OCI-LY7 (cell line): Measurements from ENCODE around the gene GNPTG. TPM values are rescaled to one million over a fixed set of nuclear protein-coding genes. Genes with fewer than 3 reads are reported as not detected.

Experiments used
- BruUV-seq: library from RNA; stranded (reverse); fragments of 400-500 nt; replicated peaks from 2 replicates; lab custom pipeline; 2021; lab: Mats Ljungman, UMichigan
- CTCF ChIA-PET: fragments of 300-600 bp; sonication (Branson Sonifier 250); formaldehyde crosslinking; loops from one replicate; lab custom pipeline; 2022; ENCODE audit warnings: antibody characterized with exemption; ENCODE audit not compliant: unreplicated experiment; lab: Charles Lee
- POLR2A ChIA-PET: fragments of 300-600 bp; sonication (Branson Sonifier 250); formaldehyde crosslinking; loops from one replicate; lab custom pipeline; 2022; ENCODE audit warnings: antibody characterized with exemption; lab: Charles Lee
- DNase-seq: peaks from one replicate; pipeline ENCODE4 v3.0.0-alpha.2; 2015; ENCODE audit warnings: low spot score
- H2AFZ ChIP-seq: fragments of 200-600 bp; sonication (generic), shearing (Covaris generic); 2 replicates; pipeline ENCODE4 v1.6.1; 2014; ENCODE audit warnings: mild to moderate bottlenecking, antibody characterized with exemption, low read length, moderate library complexity
- H3K27ac ChIP-seq: fragments of 200-600 bp; sonication (generic); 2 replicates; pipeline ENCODE4 v1.5.1; 2014; ENCODE audit warnings: mixed run types, low read depth, mild to moderate bottlenecking, moderate library complexity, low read length, inconsistent platforms; ENCODE audit not compliant: poor library complexity, severe bottlenecking
- H3K36me3 ChIP-seq: fragments of 200-600 bp; sonication (generic); 2 replicates; pipeline ENCODE4 v1.6.1; 2014; ENCODE audit warnings: mild to moderate bottlenecking, antibody characterized with exemption, low read length, moderate library complexity, mixed read lengths; ENCODE audit not compliant: insufficient read depth
- H3K4me1 ChIP-seq: fragments of 200-600 bp; sonication (generic); 2 replicates; pipeline ENCODE4 v1.5.1; 2014; ENCODE audit warnings: mild to moderate bottlenecking, low read length; ENCODE audit not compliant: insufficient read depth, poor library complexity, severe bottlenecking
- H3K4me2 ChIP-seq: fragments of 200-600 bp; sonication (generic); 2 replicates; pipeline ENCODE4 v1.6.1; 2014; ENCODE audit warnings: mild to moderate bottlenecking, low read length
- H3K4me3 ChIP-seq: fragments of 200-600 bp; sonication (generic); 2 replicates; pipeline ENCODE4 v1.5.1; 2014; ENCODE audit warnings: mild to moderate bottlenecking, low read depth, low read length; ENCODE audit not compliant: poor library complexity, severe bottlenecking
- H3K79me2 ChIP-seq: fragments of 200-600 bp; sonication (generic); 2 replicates; pipeline ENCODE4 v1.6.1; 2016; ENCODE audit warnings: low read depth, mild to moderate bottlenecking, low read length, moderate library complexity, mixed read lengths; ENCODE audit not compliant: insufficient read depth
- H3K9me2 ChIP-seq: fragments of 200-600 bp; sonication (generic); 2 replicates; pipeline ENCODE4 v1.6.1; 2016; ENCODE audit warnings: mild to moderate bottlenecking, low read length, mixed read lengths; ENCODE audit not compliant: insufficient read depth
- H3K9me3 ChIP-seq: fragments of 200-600 bp; sonication (generic); 2 replicates; pipeline ENCODE4 v1.6.1; 2014; ENCODE audit warnings: mild to moderate bottlenecking, mixed run types, low read length, mixed read lengths
- H4K20me1 ChIP-seq: fragments of 200-600 bp; sonication (generic); 2 replicates; pipeline ENCODE4 v1.6.1; 2014; ENCODE audit warnings: mild to moderate bottlenecking, antibody characterized with exemption, low read length, moderate library complexity, mixed read lengths; ENCODE audit not compliant: insufficient read depth
- EZH2phosphoT487 ChIP-seq: fragments of 200-600 bp; sonication (generic); IDR thresholded peaks from 2 replicates; pipeline ENCODE4 v1.6.1; 2018; ENCODE audit warnings: low read depth, borderline replicate concordance, mild to moderate bottlenecking, mixed run types, antibody characterized with exemption, low read length, moderate library complexity, mixed read lengths
- intact Hi-C: fragments of 100-400 bp; cut with micrococcal nuclease; formaldehyde crosslinking; loops from one replicate; pipeline ENCODE4 v1.10.0; 2022; ENCODE audit not compliant: unreplicated experiment
- total RNA-seq, 2 experiments: library from RNA; depleted of rRNA in 1 of 2; stranded (reverse); fragments of >200 nt in 1 of 2; shearing (Covaris generic) in 1 of 2; gene quantifications; 2 replicates each; pipeline ENCODE4 v1.2.3, GENCODE V29; 2014 to 2022
- TF ChIP-seq, protein P1 (sequence below): fragments of 200-600 bp; sonication (generic); conservative IDR thresholded peaks from 2 replicates; pipeline ENCODE4 v1.5.1; 2014; ENCODE audit warnings: mild to moderate bottlenecking, antibody characterized with exemption, low read length, moderate library complexity, mixed read lengths

GNPTG gene
- total RNA-seq, 2 experiments from 2014 or later, result 21.3 to 24.1 TPM

DNA sequence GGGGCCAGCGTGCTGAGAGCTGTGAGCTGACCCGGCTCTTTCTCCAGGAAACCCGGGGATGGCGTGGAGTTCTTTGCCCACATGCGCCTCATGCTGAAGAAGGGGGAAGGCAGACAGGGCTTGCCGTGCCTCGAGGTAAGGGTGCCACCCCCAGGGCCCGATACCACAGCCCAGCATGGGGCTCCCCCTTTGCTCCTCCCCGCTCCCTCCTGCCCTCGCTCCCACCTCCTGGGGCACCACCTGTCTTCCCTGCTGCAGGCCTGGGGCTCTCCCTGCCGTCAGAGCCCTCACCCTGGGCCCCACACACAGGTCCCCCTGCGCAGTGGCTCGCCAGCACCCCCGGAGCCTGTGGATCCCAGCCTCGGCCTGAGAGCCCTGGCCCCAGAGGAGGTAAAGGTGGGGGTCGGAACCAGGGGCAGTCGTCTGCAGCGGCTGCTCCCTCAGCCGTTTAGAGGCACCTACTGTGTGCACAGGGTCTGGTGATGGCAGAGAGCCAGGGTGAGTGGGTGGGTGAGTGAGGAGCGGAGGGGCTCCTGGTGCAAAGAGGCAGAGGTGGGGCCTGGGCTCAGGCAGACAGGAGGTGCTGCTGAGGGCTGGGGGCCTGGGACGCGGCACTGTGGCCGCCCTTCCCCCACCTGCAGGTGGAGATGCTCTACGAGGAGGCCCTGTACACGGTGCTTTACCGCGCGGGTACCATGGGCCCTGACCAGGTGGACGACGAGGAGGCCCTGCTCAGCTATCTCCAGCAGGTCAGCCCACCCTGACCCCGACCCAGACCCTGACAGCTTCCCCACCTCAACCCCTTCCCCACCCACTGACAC, 12.7 kb upstream of the GNPTG start:
- POLR2A ChIA-PET, result no interaction called here
- no peak for DNase-seq
- H3K4me1 ChIP-seq, result peaks cover 18% of the 10 kb centered on the region

DNA sequence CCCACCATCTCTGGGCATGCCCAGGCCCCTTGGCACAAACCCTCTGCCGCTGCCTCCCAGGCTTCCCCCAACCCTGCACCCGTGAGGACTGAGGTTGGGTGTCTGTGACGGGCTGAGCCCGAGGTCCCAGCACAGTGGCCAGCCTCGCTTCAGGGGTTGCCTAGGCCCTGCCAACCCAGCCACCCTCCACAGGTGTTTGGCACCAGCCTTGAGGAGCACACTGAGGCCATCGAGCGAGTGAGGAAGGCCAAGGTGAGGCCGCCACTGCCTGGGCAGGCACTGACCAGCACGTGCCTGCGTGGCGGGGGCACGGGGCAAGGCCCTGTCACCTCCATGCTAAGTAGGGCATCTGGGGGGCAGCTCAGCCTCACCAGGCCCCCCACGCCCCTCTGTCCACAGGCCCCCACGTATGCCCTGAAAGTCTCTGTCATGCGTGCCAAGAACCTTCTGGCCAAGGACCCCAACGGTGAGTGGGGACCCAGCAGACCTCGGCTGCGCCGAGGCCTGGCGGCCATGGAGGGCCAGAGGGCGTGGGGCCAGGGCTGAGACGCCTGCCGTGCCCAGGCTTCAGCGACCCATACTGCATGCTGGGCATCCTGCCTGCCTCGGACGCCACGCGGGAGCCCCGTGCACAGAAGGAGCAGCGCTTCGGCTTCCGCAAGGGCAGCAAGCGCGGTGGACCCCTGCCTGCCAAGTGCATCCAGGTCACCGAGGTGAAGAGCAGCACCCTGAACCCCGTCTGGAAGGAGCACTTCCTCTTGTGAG, 10.8 kb upstream of the GNPTG start:
- POLR2A ChIA-PET, result no interaction called here
- CTCF ChIA-PET, result no interaction called here
- no TSS peak for BruUV-seq

More for the DNA sequence above, 12.7 kb upstream of the GNPTG start:
- H4K20me1 ChIP-seq, result no peaks in the 10 kb centered on the region
- no peak overlapping the region for H3K4me3 ChIP-seq
- TF ChIP-seq EZH2phosphoT487, result no peak
- TF ChIP-seq, protein P1, sequence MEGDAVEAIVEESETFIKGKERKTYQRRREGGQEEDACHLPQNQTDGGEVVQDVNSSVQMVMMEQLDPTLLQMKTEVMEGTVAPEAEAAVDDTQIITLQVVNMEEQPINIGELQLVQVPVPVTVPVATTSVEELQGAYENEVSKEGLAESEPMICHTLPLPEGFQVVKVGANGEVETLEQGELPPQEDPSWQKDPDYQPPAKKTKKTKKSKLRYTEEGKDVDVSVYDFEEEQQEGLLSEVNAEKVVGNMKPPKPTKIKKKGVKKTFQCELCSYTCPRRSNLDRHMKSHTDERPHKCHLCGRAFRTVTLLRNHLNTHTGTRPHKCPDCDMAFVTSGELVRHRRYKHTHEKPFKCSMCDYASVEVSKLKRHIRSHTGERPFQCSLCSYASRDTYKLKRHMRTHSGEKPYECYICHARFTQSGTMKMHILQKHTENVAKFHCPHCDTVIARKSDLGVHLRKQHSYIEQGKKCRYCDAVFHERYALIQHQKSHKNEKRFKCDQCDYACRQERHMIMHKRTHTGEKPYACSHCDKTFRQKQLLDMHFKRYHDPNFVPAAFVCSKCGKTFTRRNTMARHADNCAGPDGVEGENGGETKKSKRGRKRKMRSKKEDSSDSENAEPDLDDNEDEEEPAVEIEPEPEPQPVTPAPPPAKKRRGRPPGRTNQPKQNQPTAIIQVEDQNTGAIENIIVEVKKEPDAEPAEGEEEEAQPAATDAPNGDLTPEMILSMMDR, result no peak
- H3K27ac ChIP-seq, result no peak overlapping the region
- H3K36me3 ChIP-seq, result no peaks in the 10 kb centered on the region
- intact Hi-C loops, result no loop called here
- CTCF ChIA-PET, result no interaction called here
- H3K79me2 ChIP-seq, result no peaks in the 10 kb centered on the region
- H3K9me2 ChIP-seq, result no peaks in the 10 kb centered on the region
- H2AFZ ChIP-seq, result no peak overlapping the region
- no peaks in the 10 kb centered on the region for H3K9me3 ChIP-seq
- no TSS peak for BruUV-seq
- no peak overlapping the region for H3K4me2 ChIP-seq

More for the DNA sequence above, 10.8 kb upstream of the GNPTG start:
- H3K4me1 ChIP-seq, result peaks cover 18% of the 10 kb centered on the region
- no peak for DNase-seq
- H3K4me3 ChIP-seq, result no peak overlapping the region
- H3K36me3 ChIP-seq, result no peaks in the 10 kb centered on the region
- no peak overlapping the region for H2AFZ ChIP-seq
- H3K4me2 ChIP-seq, result no peak overlapping the region
- TF ChIP-seq, protein P1, result no peak
- TF ChIP-seq EZH2phosphoT487, result no peak
- H3K9me3 ChIP-seq, result no peaks in the 10 kb centered on the region
- no peak overlapping the region for H3K27ac ChIP-seq
- no peaks in the 10 kb centered on the region for H3K79me2 ChIP-seq
- intact Hi-C loops, result no loop called here
- no peaks in the 10 kb centered on the region for H4K20me1 ChIP-seq
- H3K9me2 ChIP-seq, result no peaks in the 10 kb centered on the region
